ENCODE data around the gene UBXN10.

GRCh38 chr1:20190256-20191160, 4.6 kb downstream of the UBXN10 start:
- TF ChIP-seq CTCF (IDR thresholded peaks at IDR 0.05) (no peak), POLR2A (IDR thresholded peaks at IDR 0.05) (no peak)
